Testis (tissue), 2 donors: ENCODE measurements around the gene ANKRD12.

Experiments
- CTCF ChIP-seq, 3 experiments: fragments of 450-650 bp in 2 of 3; fragments of 200-600 bp in 1 of 3; sonication (generic) in 1 of 3; IDR thresholded peaks; one replicate each; pipeline ENCODE4 v1.5.1; 2016 to 2019; ENCODE audit warnings: antibody characterized with exemption in 3 of 3, mild to moderate bottlenecking in 2 of 3, moderate library complexity in 1 of 3
- POLR2A ChIP-seq: fragments of 450-650 bp; IDR thresholded peaks from one replicate; pipeline ENCODE4 v1.6.1; 2017; ENCODE audit warnings: antibody characterized with exemption, mild to moderate bottlenecking, moderate library complexity

- TF ChIP-seq CTCF (IDR thresholded peaks at IDR 0.05) (no peak), POLR2A (no peak)
Measured at GRCh38 chr18:9333441-9334328, 197.1 kb downstream of the ANKRD12 start.
